Coronary artery (tissue), 2 donors: ENCODE measurements around the gene MRPL24.

Experiments
- DNase-seq: peaks from one replicate; pipeline ENCODE4 v3.0.0-alpha.2; 2017; ENCODE audit warnings: low spot score
- H3K27ac ChIP-seq, 2 donors: fragments of 200-600 bp; sonication (generic); one replicate each; pipeline ENCODE4 v1.5.1; 2016 to 2019
- H3K4me3 ChIP-seq: fragments of 200-600 bp; sonication (generic); 2 replicates; pipeline ENCODE4 v1.5.1; 2016; ENCODE audit warnings: mild to moderate bottlenecking, moderate library complexity
- TF ChIP-seq, protein P1 (sequence below): fragments of 200-600 bp; sonication (generic); IDR thresholded peaks from one replicate; pipeline ENCODE4 v1.5.1; 2019; ENCODE audit warnings: antibody characterized with exemption

MRPL24 gene

DNA sequence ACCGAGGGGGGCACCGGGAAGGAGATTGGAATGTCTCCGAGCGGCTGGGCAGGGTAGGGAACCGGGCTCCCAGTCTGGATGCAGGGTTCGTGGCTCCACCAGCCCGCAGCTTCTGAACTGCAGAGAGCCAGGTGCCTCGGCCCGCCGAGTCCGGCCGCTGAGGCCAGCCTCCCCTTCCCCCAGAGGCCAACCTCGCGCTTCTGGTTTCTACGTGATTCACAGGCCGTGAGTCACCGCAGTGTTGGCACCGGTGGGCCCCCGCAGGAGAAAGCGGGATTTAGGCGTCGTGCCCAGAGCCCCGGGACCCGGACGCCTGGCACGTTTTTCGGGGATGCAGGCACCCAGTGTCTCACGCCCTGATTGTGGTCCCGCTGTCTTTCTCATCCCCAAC is 36.0 kb downstream of the MRPL24 start:
- Histone ChIP-seq H3K4me3 (peak overlapping the region; percentile 71), H3K27ac (peak overlapping the region; percentile 81 to 89)
- TF ChIP-seq, protein P1, sequence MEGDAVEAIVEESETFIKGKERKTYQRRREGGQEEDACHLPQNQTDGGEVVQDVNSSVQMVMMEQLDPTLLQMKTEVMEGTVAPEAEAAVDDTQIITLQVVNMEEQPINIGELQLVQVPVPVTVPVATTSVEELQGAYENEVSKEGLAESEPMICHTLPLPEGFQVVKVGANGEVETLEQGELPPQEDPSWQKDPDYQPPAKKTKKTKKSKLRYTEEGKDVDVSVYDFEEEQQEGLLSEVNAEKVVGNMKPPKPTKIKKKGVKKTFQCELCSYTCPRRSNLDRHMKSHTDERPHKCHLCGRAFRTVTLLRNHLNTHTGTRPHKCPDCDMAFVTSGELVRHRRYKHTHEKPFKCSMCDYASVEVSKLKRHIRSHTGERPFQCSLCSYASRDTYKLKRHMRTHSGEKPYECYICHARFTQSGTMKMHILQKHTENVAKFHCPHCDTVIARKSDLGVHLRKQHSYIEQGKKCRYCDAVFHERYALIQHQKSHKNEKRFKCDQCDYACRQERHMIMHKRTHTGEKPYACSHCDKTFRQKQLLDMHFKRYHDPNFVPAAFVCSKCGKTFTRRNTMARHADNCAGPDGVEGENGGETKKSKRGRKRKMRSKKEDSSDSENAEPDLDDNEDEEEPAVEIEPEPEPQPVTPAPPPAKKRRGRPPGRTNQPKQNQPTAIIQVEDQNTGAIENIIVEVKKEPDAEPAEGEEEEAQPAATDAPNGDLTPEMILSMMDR: no peak
- DNase-seq: no peak

DNA sequence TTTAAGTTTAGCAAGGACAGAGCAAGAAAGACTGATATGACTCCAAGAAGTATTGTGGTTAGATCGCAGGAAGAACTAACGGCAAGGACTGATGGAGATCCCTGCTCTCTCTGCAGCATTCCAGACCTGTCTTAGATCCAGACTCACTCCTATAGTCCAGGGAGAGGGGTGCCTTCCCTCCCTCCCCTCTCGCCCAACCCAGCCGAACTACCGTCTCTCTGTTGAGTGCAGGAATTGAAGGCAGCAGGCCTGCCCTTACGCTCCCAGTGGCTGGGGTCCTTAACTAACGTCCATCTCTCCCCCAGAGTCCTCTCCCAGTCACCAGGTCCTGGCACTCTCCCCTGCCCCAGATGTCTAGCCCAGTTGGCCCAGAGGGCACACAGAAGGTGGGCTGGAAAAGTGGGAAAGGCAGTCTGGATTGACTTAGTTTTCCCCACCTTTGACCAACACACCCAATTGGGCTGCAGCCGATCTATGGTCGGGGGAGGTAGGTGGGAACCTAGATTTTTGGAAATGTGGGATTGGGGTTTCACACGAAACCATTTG is 36.6 kb downstream of the MRPL24 start:
- DNase-seq: no peak
- TF ChIP-seq, protein P1: no peak
- peak overlapping the region; percentile 71 for H3K4me3 ChIP-seq
- H3K27ac ChIP-seq: no peak overlapping the region

DNA sequence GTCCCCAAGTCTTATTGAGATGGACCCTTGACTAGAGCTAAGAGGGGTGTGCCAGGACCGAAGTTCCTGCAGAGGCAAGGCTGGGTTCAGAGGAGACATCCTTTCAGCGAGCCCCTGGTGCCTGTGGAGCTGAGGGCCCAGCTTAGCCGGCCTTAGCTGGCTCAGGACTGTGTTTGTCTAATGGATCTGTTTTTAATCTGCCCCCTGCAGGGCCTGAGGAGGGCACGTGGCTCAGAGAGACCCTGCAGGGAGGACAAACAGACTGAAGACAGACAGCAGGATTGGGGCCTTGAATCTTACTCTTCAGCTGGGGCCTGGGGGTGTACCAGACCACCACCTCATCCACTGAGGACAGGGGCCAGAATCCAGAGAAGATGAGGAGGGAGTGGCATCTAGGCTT is 37.1 kb downstream of the MRPL24 start:
- Histone ChIP-seq H3K4me3 (no peak overlapping the region), H3K27ac (no peak overlapping the region)
- TF ChIP-seq, protein P1: no peak
- no peak for DNase-seq

DNA sequence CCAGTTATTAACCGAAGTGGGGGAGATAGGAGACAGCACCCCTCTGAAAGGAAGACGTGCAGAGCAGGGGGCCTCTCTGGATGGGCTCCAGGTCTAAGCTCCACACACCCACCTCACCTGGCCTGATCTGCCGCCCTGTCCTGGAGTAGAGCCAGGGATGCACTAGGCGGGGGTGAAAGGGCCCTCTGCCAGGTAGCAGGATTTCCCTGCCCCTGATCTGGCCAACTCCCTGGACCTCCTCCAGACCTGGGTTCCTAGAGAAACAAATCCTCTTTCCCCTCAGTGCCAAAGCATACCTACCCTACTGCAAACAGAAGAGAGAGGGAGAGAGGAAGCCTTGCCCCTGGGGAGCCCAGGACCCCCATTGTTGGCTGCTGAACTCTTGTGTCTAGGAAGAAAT is 37.6 kb downstream of the MRPL24 start:
- no peak overlapping the region for H3K4me3 ChIP-seq
- TF ChIP-seq, protein P1: no peak
- no peak for DNase-seq

DNA sequence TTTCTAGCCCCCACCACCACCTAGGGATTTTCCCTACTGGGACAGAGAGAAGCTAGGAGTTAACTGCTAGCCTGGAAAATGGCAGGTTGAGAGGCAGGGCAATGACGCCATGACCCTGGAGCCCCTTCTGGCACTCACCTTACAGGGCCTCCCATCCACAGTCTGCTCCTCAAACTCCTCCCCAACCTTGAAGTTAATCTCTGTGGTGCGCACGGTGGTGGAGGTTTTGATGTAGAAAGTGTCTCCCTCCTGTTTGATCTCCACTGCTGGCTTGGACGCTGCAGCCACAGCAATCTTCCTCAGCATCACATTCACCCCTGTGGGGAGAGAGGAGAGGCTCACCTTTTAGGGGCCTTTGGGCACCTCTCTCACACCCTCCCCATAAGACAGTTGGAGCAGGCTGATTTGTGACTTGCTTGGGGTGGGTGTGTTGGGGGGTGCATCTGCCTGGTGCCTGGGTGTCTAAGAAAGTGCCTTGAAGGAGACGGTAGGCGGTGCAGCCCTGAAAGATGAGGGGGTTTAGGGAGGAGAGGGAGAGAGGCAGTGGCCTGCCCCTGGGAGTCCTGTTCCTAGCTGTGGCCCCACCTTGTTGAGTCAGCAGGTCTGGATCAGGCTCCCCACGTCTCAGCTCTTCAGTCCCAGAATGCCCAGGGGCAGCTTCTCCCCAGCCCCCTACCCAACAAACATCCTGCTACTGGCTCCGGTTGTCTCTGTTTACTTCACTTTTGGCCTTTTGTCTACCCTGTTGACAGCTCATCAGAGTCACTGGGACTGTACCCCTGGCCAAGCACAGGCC is 40.0 kb downstream of the MRPL24 start:
- no peak for DNase-seq
- no peak overlapping the region for H3K27ac ChIP-seq
- TF ChIP-seq, protein P1: no peak
- no peak overlapping the region for H3K4me3 ChIP-seq

More for the DNA sequence above, 37.6 kb downstream of the MRPL24 start:
- H3K27ac ChIP-seq: no peak overlapping the region

DNA sequence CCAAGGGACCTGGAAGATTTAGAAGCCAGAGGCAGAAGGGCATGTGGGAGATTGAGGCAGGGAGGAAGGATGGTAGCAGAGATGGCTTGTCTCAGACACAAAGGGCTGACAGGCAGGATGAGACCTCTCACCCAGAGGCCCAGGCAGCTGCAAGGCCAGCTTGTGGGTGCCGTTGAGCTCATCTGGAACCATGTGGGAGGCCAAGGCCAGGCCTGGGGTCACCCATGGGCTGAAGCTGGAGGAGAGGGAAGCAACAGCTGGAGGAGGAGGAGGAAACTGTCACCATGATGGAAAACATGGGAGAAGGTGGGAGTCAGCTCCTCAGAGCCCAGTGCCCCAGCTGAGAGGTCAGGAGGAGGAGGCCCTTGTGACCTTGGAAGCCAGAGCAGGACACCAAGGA is 41.9 kb downstream of the MRPL24 start:
- TF ChIP-seq, protein P1: no peak
- H3K27ac ChIP-seq: no peak overlapping the region
- no peak overlapping the region for H3K4me3 ChIP-seq
- DNase-seq: no peak

DNA sequence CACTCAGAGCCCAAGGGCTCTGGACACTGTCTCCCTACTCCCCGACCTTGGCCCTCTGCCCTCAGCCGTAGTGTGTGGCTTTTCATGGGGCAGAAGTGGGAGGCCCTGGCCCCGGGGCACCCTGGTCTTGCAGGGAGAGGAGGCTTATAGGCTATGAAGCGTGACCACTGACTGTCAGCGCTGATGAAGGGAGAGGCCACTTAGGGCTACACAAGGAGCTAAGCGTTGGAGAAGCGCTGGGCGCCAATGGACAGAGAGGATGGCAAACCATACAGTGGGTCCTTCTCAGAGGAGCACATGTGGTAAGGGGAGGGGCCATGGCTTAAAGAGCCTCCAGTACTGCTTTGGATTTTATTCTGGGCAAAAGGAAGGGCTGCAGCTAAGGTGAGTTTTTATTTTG is 43.4 kb downstream of the MRPL24 start:
- no peak overlapping the region for H3K4me3 ChIP-seq
- TF ChIP-seq, protein P1: no peak
- H3K27ac ChIP-seq: no peak overlapping the region
- no peak for DNase-seq
